HG02763 (cell line): ENCODE measurements around the gene DPEP1.

Experiments
- ATAC-seq: cut with Tn5 transposase; IDR thresholded peaks from one replicate; pipeline ENCODE4 v1.9.1; 2021; ENCODE audit warnings: mild to moderate bottlenecking, moderate library complexity; ENCODE audit not compliant: unreplicated experiment

DPEP1 gene

DNA sequence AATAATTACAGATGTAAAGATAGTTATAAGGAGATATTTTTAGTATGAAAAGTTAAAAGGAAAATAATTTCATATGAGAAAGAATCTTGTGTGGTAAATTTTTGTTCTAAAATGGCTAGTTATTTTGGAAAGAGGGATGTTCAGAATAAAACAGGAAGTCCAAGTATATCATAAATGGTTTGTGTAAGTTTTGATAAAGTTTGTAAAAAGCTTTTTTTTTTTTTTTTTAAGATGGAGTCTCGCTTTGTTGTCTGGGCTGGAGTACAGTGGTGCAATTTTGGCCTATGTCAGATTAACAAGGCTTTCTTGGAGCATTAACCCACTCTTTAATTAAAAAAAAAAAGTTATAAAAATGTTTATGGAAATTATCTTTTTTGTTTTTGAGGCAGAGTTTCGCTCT is 64.8 kb downstream of the DPEP1 start:
- no peak for ATAC-seq

- no peak for ATAC-seq
These were observed 72.5 kb downstream of the DPEP1 start for GRCh38 chr16:89685916-89686315.

DNA sequence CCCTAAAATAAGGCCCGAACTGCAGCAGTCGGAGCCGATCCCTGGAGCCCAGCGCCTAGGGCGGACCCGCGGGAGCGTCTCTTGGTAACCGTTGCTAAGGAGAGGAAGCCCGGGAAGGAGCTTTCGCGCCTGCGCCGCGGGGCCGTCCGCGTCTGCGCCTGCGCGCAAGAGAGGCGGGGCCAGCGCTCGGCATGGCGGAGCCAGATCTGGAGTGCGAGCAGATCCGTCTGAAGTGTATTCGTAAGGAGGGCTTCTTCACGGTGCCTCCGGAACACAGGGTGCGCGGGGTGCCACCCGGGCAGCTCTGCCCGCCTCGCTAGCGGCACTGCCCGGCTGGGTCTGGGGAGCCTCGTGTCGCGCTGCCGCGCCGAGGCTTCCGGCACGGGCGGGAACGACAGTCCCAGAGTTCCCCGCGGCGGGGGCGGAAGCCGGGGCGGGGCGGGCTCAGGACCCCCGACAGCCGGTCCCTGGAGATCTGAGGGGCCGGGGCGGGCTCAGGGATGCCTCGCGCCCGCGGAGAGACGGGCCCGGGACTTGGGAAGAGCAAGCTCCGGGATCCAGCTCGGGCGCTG is 73.2 kb downstream of the DPEP1 start, which contains the start of gene CDK10:
Gene CDK10 (plus strand): TSS at position 170 of the 572 bp plus-strand sequence. CDS start 22 bp downstream, at position 192.
- peak; percentile 80 for ATAC-seq

GRCh38 chr16:89687092-89687940 is 73.9 kb downstream of the DPEP1 start:
- ATAC-seq = peak; percentile 48
